NCI-H1105 (cell line): ENCODE measurements around the gene ALKAL2.

Source experiments
- DNase-seq: peaks from one replicate; lab custom pipeline; 2025; lab: John Stamatoyannopoulos, UW

The ALKAL2 gene

GRCh38 chr2:290090-290722 lies 2.3 kb upstream of the ALKAL2 start:
- DNase-seq, result peak; percentile 40

- DNase-seq, result peak; percentile 13
Observed at GRCh38 chr2:289362-290089, 1.6 kb upstream of the ALKAL2 start.

GRCh38 chr2:288758-289361 lies 969 bp upstream of the ALKAL2 start:
- no peak for DNase-seq

GRCh38 chr2:287471-287885 lies 413 bp downstream of the ALKAL2 start:
- no peak for DNase-seq

- DNase-seq, result no peak
Observed at GRCh38 chr2:286774-287392, 1.0 kb downstream of the ALKAL2 start.

- DNase-seq, result no peak
Observed at GRCh38 chr2:286035-286434, 1.9 kb downstream of the ALKAL2 start.

- DNase-seq, result no peak
Observed at GRCh38 chr2:285531-285930, 2.4 kb downstream of the ALKAL2 start.

GRCh38 chr2:284896-285492 lies 2.9 kb downstream of the ALKAL2 start:
- no peak for DNase-seq

GRCh38 chr2:283996-284794 lies 3.7 kb downstream of the ALKAL2 start:
- DNase-seq, result no peak

- DNase-seq, result no peak
Observed at GRCh38 chr2:282371-283263, 5.3 kb downstream of the ALKAL2 start.

GRCh38 chr2:281381-281780 lies 6.5 kb downstream of the ALKAL2 start:
- no peak for DNase-seq

- no peak for DNase-seq
Observed at GRCh38 chr2:280650-281110, 7.2 kb downstream of the ALKAL2 start.

- no peak for DNase-seq
Observed at GRCh38 chr2:279956-280649, 7.8 kb downstream of the ALKAL2 start.

- DNase-seq, result no peak
Observed at GRCh38 chr2:279366-279765, 8.5 kb downstream of the ALKAL2 start.

GRCh38 chr2:278927-279320 lies 9.0 kb downstream of the ALKAL2 start:
- DNase-seq, result no peak

- no peak for DNase-seq
Observed at GRCh38 chr2:278312-278926, 9.5 kb downstream of the ALKAL2 start.

GRCh38 chr2:275466-275865 lies 12.4 kb downstream of the ALKAL2 start:
- DNase-seq, result no peak

GRCh38 chr2:274503-274902 lies 13.4 kb downstream of the ALKAL2 start:
- DNase-seq, result no peak

GRCh38 chr2:273333-273732 lies 14.6 kb downstream of the ALKAL2 start:
- DNase-seq, result peak; percentile 74
